UCSD-AML1 (cell line): ENCODE data around the gene CROT.
"Not testable (repeated sequence)": the region's sequence is repeated elsewhere in the genome, so short reads cannot be mapped to it uniquely, and the experiment has no call there.

Experiments used
- DNase-seq: peaks from one replicate; lab custom pipeline; 2025; ENCODE audit not compliant: unreplicated experiment; lab: John Stamatoyannopoulos, UW

The CROT gene, protein sequence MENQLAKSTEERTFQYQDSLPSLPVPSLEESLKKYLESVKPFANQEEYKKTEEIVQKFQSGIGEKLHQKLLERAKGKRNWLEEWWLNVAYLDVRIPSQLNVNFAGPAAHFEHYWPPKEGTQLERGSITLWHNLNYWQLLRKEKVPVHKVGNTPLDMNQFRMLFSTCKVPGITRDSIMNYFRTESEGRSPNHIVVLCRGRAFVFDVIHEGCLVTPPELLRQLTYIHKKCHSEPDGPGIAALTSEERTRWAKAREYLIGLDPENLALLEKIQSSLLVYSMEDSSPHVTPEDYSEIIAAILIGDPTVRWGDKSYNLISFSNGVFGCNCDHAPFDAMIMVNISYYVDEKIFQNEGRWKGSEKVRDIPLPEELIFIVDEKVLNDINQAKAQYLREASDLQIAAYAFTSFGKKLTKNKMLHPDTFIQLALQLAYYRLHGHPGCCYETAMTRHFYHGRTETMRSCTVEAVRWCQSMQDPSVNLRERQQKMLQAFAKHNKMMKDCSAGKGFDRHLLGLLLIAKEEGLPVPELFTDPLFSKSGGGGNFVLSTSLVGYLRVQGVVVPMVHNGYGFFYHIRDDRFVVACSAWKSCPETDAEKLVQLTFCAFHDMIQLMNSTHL

DNA sequence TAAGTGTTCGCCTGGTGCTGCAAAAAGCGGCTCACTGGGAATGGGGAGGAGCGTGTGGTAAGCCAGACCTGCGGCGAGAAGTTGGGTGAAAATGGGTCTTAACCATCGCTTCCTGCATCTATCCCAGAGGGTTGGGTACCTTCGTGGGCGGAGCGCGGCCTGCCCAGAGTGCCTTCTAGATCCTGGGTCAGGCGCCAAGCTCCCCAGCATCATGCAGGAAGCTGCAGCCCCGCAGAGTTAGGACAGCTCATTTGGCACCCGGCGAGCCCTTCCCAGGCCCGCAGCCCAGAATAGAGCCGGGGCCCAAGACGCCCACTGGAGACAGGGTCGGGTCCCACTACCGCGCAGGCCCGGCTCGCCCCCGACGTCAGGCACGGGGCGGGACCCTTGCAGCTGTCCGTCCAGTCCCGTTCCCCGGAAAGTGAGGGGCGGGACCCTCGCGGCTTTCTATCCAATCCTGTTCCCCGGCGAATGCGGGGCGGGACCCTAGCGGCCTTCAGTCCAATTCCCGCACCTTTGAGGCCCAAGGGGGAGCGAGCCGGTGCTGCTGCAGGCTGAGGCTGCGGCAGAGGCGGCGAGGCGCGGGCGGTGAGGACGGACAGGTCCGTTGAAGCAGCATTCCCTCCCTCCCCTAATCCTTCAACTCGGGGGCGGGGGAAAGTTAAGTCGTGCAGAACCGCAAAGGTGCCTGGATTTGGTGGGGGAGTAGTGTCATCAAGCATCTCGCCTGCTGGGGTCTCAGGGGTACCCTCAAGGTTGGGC lies at the start of gene CROT:
Gene CROT, plus strand, starts transcription at position 499 of the 762 bp plus-strand sequence. CDS start 3,405 bp downstream, outside the sequence.
- DNase-seq, result peak; percentile 85

DNA sequence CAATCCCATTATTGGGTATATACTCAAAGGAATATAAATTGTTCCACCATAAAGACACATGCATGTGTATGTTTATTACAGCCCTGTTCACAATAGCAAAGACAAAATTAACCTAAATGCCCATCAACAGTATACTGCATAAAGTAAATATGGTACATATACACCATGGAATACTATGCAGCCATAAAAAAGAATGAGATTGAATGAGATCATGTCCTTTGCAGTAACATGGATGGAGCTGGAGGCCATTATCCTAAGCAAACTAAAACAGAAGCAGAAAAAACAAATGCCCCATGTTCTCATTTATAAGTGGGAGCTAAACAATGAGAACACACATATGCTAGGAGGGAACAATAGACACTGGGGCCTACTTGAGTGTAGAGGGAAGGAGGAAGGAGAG lies 44.7 kb upstream of the CROT start:
- DNase-seq, result no peak

DNA sequence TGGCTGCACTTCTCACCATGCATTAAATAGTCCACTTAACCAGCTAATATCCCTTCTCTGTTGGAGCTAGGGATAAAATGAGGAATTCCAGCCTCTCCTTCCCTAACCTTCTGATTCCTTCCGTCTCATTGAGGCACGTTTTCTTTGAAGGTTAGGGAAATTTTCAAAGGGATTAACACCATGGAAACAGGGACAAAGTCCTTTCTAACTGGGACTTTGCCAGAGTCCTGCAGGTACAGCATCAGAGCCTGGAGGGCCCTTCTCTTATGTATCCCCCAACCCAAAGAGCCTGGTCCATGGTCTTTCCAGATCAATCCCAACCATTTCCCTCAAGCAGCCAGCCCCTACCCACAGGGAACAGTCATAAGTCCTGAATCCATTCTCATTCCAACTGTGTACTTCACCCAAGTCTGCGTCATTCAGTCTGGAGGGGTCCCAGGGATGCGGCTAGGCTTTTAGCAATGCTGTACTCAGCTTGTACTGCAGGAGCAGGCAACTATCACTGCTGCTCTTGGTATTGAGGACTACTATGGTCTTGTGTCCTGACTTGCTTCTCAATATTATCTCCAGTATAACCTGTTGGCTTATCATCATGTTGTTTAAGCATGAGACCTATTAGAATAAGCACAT lies 34.6 kb upstream of the CROT start:
- no peak for DNase-seq

- DNase-seq, result peak; percentile 12
Measured at GRCh38 chr7:87312215-87312865, 33.1 kb upstream of the CROT start.

DNA sequence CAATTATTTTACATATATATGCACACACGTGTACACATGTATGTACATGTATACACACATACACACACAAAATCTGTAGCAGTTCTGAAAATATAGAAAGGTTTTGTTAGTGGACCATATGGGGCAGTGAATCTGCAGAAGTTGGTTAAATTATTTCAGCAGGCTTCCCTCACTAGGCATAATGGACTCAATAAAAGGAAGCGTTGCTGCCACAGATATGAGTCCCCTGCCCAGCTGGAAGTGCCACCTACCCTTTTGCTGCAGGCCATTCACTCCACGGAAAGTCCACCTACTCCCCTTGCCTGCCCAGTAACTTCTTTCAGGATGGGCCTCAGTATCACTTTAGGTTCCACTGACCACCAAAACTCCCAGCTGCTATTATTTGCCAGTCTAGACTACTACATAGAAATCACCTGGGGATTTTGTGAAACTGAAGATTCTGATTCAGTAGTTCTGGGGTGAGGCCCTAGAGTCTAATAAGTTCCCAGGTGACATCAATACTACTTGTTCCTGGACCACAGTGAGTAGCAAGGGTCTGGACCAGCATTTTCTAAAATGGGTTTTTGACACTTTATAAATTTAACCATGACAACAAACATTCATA lies 29.3 kb upstream of the CROT start:
- no peak for DNase-seq

DNA sequence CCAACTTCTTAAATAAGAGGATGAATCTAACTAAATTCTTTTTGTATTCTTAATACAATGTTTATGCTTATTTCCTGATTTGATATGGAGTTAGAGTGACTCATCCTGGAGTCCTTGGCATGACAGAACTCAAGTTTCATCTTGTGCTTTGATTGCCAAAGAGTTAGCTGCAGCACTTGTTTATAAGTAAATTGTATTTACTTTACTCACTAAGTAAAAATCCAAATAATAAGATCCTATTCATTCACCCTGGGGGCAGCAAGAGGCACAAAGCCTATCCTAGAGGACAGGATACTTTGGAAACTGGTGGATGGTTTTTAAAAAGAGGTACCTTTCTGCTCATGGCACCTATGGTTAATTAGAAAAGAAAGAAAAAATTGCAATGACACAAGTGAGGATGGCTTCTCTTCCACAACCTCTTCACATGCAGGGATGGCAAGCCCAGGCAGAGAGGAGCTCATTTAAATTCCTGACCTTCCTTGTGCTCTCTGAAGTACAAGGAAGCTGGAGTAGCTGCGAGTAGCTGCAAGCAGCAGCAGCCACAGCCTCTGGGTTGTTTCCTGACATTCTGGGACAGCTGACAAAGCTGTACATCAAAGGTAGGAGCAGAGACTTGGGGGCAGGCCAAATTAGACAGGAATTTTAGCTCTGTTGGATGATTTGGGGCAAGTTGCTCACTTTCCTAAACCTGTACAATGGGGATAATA lies 28.5 kb upstream of the CROT start:
- DNase-seq, result no peak

- no peak for DNase-seq
Measured at GRCh38 chr7:87317691-87318245, 27.7 kb upstream of the CROT start.

DNA sequence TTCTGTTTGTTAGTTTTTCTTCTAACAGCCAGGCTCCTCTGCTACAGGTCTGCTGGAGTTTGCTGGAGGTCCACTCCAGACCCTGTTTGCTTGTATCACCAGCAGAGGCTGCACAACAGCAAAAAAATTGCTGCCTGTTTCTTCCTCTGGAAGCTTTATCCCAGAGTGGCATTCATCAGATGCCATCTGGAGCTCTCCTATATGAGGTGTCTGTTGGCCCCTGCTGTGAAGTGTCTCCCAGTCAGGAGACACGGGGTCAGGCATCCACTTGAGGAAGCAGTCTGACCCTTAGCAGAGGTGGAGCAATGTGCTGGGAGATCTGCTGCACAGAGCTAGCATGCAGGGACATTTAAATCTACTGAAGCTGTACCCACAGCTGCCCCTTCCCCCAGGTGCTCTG lies 26.7 kb upstream of the CROT start:
- DNase-seq, result no peak

DNA sequence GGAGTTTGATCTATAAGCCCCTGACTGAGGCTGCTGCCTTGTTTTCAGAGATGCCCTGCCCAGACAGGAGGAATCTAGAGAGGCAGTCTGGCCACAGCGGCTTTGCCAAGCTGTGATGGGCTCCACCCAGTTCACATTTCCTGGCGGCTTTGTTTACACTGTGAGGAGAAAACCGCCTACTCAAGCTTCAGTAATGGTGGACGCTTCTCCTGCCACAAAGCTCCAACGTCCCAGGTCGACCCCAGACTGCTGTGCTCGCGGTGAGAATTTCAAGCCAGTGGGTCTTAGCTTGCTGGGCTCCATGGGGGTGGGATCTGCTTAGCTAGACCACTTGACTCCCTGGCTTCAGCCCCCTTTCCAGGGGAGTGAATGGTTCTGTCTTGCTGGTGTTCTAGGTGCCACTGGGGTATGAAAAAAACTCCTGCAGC lies 26.3 kb upstream of the CROT start:
- not testable (repeated sequence) for DNase-seq

DNA sequence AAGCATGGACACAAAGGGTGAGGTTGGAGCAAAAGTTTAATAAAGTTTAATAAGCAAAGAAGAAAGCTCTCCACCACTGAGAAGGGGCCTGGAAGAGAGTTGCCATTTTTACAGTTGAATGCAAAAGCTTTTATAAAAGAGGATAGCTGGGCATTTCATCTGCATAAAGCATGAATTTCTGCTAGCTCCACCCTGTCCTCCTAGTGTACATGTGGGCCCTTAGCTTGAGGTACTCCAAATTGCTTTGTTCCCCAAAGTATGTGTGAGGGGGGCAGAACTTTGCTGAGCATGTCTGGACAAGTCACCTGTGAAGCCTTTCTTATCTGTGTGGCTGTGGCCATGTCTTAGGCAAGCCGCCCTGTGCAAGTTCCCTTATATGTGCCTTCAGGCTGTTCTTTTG lies 22.6 kb upstream of the CROT start:
- no peak for DNase-seq

DNA sequence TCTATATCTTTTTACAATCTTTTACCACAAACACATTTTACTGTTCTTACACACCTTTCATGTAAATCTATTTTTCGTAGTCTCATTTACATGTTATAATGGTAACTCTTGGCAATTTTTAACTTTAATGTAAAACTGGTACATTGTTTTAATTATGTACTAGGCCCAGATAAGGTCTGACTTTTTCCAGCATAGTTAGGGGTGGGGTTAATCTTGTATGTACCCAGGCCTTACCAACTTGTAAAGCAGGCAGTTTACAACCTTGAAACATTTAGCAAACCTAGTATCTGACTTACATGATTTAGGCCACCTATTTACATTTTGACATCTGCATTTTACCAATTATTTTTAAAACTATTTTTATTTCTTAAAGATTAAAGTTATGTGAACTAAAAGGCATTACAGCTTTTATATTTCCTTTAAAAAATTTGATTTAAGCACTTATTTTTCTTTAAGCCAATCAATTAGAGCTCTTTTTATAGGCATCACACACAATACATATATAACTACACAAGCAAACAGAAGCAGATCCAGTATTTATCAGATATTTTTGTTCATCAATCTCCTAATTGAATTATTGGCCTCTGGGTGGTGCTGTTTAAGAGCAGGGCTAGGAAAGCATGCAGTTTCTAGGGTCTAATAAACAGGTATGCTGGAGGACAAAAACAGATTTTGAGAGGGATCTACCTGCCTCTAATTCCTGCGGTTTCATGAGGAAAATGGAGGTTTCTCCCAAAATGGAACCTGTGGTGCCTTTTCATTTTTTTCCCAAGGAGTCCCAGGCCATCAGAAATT lies 19.7 kb upstream of the CROT start:
- DNase-seq, result no peak

GRCh38 chr7:87328281-87328680 lies 17.2 kb upstream of the CROT start:
- no peak for DNase-seq

DNA sequence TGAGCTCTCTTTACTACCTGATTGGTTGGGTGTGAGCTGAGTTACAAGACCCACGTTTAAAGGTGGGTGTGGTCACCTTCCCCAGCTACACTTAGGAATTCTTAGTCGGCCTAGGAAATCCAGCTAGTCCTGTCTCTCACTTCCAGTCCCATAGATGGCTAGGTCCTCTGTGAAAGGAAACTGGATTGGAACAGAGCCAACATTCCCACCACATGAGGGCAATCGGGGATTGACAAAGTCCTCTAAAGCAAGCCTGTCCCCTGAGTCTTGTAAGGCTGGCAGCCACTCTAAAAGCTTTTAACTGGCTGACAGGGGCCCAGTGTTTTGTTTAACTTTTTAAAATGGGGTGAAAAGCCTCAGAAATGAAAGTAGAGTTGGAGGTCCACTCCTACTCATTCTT lies 15.1 kb upstream of the CROT start:
- no peak for DNase-seq

GRCh38 chr7:87330942-87331341 lies 14.5 kb upstream of the CROT start:
- no peak for DNase-seq

- DNase-seq, result no peak
Measured at GRCh38 chr7:87331687-87332252, 13.7 kb upstream of the CROT start.

- DNase-seq, result no peak
Measured at GRCh38 chr7:87332321-87332720, 13.1 kb upstream of the CROT start.

DNA sequence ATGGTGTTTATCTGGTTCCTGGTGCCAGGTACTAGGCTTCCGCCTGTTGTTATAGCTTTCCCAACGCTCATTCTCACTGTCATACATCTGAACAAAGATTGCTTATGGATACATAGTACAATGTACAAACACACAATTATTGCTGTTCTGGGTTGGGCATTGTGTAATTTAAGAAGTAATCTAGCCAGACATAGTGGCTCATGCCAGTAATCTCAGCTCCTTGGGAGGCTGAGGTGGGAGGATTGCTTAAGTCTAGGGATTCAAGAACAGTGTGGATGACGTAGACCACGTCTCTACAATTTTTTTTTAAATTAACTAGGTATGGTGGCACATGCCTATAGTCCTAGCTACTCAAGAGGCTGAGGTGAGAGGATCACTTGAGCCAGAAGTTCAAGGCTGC lies 9.3 kb upstream of the CROT start:
- DNase-seq, result no peak

- no peak for DNase-seq
Measured at GRCh38 chr7:87337331-87337730, 8.1 kb upstream of the CROT start.
